Fibroblast of lung (primary cell): ENCODE data around the gene PRR13.
"Not testable (repeated sequence)": the region's sequence is repeated elsewhere in the genome, so short reads cannot be mapped to it uniquely, and the experiment has no call there.

Experiments used
- CTCF ChIP-seq, 2 donors: IDR thresholded peaks in 1 of 2; conservative IDR thresholded peaks in 1 of 2; 1 replicate in 1 of 2; 2 replicates in 1 of 2; pipeline ENCODE4 v1.5.1; 2011 to 2012; ENCODE audit warnings: low read length in 2 of 2, control low read depth in 1 of 2, inconsistent platforms in 1 of 2, low read depth in 1 of 2, mild to moderate bottlenecking in 1 of 2
- EZH2 ChIP-seq: IDR thresholded peaks from 2 replicates; pipeline ENCODE4 v1.5.1; 2012; ENCODE audit warnings: low read length, control low read depth, mild to moderate bottlenecking; ENCODE audit errors: missing control alignments

DNA sequence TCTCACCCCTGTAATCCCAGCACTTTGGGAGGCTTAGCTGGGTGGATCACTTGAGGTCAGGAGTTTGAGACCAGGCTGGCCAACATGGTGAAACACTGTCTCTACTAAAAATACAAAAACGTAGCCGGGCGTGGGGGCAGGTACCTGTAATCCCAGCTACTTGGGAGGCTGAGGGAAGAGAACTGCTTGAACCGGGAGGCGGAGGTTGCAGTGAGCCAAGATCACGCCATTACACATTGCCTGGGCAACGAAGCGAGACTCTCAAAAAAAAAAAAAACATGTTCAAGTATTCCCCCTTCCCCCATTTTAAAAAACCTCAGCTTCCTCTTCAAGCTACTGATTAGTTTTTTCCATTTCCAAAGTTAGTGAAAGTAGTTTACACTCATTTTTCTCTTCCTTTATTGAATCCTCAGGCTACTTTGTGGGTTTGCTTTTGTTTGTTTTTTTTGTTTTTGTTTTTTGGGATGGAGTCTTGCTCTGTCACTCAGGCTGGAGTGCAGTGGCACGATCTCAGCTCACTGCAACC, 24.2 kb upstream of the PRR13 start:
- TF ChIP-seq CTCF (conservative IDR thresholded peaks at IDR 0.05 in 1 of 2, IDR thresholded peaks at IDR 0.05 in 1 of 2; ENCODE audit: low read depth in 1 of 2, low read length in 2 of 2); EZH2: not testable (repeated sequence)
